ENCODE data around the gene BTBD7. TPM values are rescaled to one million over a fixed set of nuclear protein-coding genes. Genes with fewer than 3 reads are reported as not detected.

The BTBD7 gene
- 10 to 100 TPM; 42.8 to 48.6 TPM for total RNA-seq
- 18.2 TPM for polyA plus RNA-seq (2013, experiment 1 of 2)
- 19.4 TPM for polyA plus RNA-seq (2013, experiment 2 of 2)
- long read RNA-seq, experiment 1, full-length matches to known transcripts = 3 of 17 reads
- long read RNA-seq, experiment 1, partial matches to known transcripts = 2 of 17 reads
- long read RNA-seq, experiment 1, other reads (novel, unspliced or antisense) = 12 of 17 reads
- long read RNA-seq, experiment 2, full-length matches to known transcripts = 10 of 30 reads
- long read RNA-seq, experiment 2, partial matches to known transcripts = 2 of 30 reads
- long read RNA-seq, experiment 2, other reads (novel, unspliced or antisense) = 18 of 30 reads
- long read RNA-seq, experiment 3, partial matches to known transcripts = 5 of 8 reads
- long read RNA-seq, experiment 3, other reads (novel, unspliced or antisense) = 3 of 8 reads
- long read RNA-seq, experiment 4, partial matches to known transcripts = 2 of 3 reads
- long read RNA-seq, experiment 4, other reads (novel, unspliced or antisense) = 1 of 3 reads

DNA sequence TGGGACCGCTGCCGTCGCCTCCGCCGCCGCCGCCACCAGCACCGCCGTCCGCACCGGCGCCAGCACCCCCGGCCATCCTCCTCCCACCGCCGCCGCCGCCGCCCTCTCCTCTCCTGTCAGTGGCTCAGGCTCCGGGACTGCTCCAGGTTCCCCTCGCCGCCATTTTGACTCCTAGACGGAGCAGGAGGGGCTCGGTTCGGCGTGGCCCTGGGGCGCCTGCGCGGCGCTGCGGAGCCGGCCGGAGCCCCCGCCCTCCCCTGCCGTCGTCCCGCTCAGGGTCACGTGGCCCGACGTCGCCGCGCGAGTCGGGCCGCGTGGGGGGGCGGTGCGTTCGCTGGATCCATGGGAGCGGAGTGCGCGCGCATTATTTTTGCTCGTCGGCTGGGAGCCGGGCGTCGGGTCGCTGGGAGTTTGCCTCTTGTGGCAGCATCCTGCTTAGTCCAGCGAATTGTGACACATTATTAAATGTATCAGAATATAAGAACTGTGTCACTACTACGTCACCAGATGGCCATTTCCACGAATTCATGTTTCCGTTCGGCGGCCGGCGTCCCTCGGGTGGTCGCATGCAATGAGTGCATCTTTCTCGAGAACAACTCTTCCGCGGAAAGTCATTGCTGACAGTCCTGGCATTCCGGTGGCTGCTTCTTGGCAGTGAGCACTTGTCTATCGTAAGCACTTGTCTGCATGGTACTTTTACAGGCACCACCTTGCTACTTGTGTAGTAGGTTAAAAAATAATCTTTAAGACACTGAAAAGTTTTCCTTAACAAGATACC, at the start of gene BTBD7:
Gene BTBD7 (minus strand): TSS at position 184 of the 778 bp plus-strand sequence. CDS start 36,985 bp downstream, outside the sequence.
- 0 to 4% methylated on average over 14 to 74 of the region's 74 CpGs for WGBS, 2 experiments (ENCODE audit: insufficient coverage in 1 of 2, insufficient read length in 1 of 2)
- no peaks in the 10 kb centered on the region for H3K36me3 ChIP-seq (ENCODE audit: control insufficient read depth, insufficient read depth, low read length)
- H3K9ac ChIP-seq (ENCODE audit: extremely low read depth, low read length, poor library complexity, severe bottlenecking) = peak within 1 kb of the TSS; percentile 59
- Mint-ChIP-seq H3K4me1 (peaks cover 39% of the 10 kb centered on the region), H3K9me3 (peaks cover 10% of the 10 kb centered on the region), H3K27me3 (ENCODE audit: insufficient read depth) (no peaks in the 10 kb centered on the region), H3K36me3 (ENCODE audit: low read depth) (peaks cover 9% of the 10 kb centered on the region), H3K4me3 (peak within 1 kb of the TSS; percentile 86), H3K27ac (peak within 1 kb of the TSS; percentile 93)
- H3K27me3 ChIP-seq (ENCODE audit: control insufficient read depth, insufficient read depth, low read length, poor library complexity, severe bottlenecking) = no peaks in the 10 kb centered on the region
- TF ChIP-seq, protein P1, sequence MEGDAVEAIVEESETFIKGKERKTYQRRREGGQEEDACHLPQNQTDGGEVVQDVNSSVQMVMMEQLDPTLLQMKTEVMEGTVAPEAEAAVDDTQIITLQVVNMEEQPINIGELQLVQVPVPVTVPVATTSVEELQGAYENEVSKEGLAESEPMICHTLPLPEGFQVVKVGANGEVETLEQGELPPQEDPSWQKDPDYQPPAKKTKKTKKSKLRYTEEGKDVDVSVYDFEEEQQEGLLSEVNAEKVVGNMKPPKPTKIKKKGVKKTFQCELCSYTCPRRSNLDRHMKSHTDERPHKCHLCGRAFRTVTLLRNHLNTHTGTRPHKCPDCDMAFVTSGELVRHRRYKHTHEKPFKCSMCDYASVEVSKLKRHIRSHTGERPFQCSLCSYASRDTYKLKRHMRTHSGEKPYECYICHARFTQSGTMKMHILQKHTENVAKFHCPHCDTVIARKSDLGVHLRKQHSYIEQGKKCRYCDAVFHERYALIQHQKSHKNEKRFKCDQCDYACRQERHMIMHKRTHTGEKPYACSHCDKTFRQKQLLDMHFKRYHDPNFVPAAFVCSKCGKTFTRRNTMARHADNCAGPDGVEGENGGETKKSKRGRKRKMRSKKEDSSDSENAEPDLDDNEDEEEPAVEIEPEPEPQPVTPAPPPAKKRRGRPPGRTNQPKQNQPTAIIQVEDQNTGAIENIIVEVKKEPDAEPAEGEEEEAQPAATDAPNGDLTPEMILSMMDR (conservative IDR thresholded peaks at IDR 0.05) = peak; percentile 63
- DNase-seq = peak; percentile 97
- peaks cover 7% of the 10 kb centered on the region for H3K4me1 ChIP-seq (ENCODE audit: control insufficient read depth, insufficient read depth, low read length)
- peaks cover 18% of the 10 kb centered on the region for H3K9me3 ChIP-seq (ENCODE audit: control insufficient read depth, low read length)
- peak within 1 kb of the TSS; percentile 85 for H3K27ac ChIP-seq (ENCODE audit: low read depth, low read length)
- H3K4me3 ChIP-seq (ENCODE audit: low read length) = peak within 1 kb of the TSS; percentile 88

- no peaks in the 10 kb centered on the region for H3K9me3 ChIP-seq (ENCODE audit: control insufficient read depth, low read length)
- H3K36me3 Mint-ChIP-seq (ENCODE audit: low read depth) = no peaks in the 10 kb centered on the region
- H3K4me1 ChIP-seq (ENCODE audit: control insufficient read depth, insufficient read depth, low read length) = peaks cover 7% of the 10 kb centered on the region
- H3K9me3 Mint-ChIP-seq = peaks cover 6% of the 10 kb centered on the region
- peaks cover 4% of the 10 kb centered on the region for H3K27me3 Mint-ChIP-seq (ENCODE audit: insufficient read depth)
- no peak overlapping the region for H3K27ac Mint-ChIP-seq
- H3K36me3 ChIP-seq (ENCODE audit: control insufficient read depth, insufficient read depth, low read length) = no peaks in the 10 kb centered on the region
- no peak overlapping the region for H3K4me3 ChIP-seq (ENCODE audit: low read length)
- H3K27ac ChIP-seq (ENCODE audit: low read depth, low read length) = no peak overlapping the region
- H3K9ac ChIP-seq (ENCODE audit: extremely low read depth, low read length, poor library complexity, severe bottlenecking) = no peak overlapping the region
- H3K27me3 ChIP-seq (ENCODE audit: control insufficient read depth, insufficient read depth, low read length, poor library complexity, severe bottlenecking) = no peaks in the 10 kb centered on the region
- 86 to 100% methylated on average over 1 of the region's 1 CpG for WGBS, 2 experiments (ENCODE audit: insufficient coverage in 1 of 2, insufficient read length in 1 of 2)
- H3K4me1 Mint-ChIP-seq = peaks cover 20% of the 10 kb centered on the region
- H3K4me3 Mint-ChIP-seq = no peak overlapping the region
- TF ChIP-seq, protein P1 (conservative IDR thresholded peaks at IDR 0.05) = no peak
- no peak for DNase-seq
These were observed 48.8 kb upstream of the BTBD7 start for GRCh38 chr14:93381644-93382043.

DNA sequence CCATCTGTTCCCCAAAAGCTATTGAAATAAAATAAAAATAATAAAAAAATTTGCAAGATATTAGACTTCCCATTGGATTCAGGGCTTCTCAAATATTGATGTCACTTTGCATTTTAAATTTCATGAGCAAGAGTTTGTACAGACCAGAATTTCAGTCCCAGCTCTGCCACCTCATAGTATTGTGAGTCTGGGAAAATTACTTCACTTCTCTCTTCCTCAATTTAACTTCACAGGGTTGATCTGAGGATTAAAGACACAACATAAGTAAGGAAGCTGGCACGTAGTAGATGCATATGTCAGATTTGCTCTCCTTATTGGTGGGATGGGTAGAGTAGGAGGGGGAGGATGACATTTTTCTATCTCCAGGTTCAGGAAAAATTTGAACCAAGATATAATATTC, 47.0 kb upstream of the BTBD7 start:
- no peaks in the 10 kb centered on the region for H3K36me3 Mint-ChIP-seq (ENCODE audit: low read depth)
- no peak overlapping the region for H3K9ac ChIP-seq (ENCODE audit: extremely low read depth, low read length, poor library complexity, severe bottlenecking)
- peaks cover 20% of the 10 kb centered on the region for H3K4me1 Mint-ChIP-seq
- peaks cover 6% of the 10 kb centered on the region for H3K9me3 Mint-ChIP-seq
- no peaks in the 10 kb centered on the region for H3K27me3 ChIP-seq (ENCODE audit: control insufficient read depth, insufficient read depth, low read length, poor library complexity, severe bottlenecking)
- no peak for DNase-seq
- H3K4me3 Mint-ChIP-seq = no peak overlapping the region
- TF ChIP-seq, protein P1 (conservative IDR thresholded peaks at IDR 0.05) = no peak
- 100% methylated on average over 1 of the region's 1 CpG; no CpG with 5 or more reads in 1 of the 2 experiments for WGBS, 2 experiments (ENCODE audit: insufficient coverage in 1 of 2, insufficient read length in 1 of 2)
- H3K4me1 ChIP-seq (ENCODE audit: control insufficient read depth, insufficient read depth, low read length) = peaks cover 7% of the 10 kb centered on the region
- H3K36me3 ChIP-seq (ENCODE audit: control insufficient read depth, insufficient read depth, low read length) = no peaks in the 10 kb centered on the region
- H3K27me3 Mint-ChIP-seq (ENCODE audit: insufficient read depth) = peaks cover 4% of the 10 kb centered on the region
- H3K27ac Mint-ChIP-seq = no peak overlapping the region
- H3K4me3 ChIP-seq (ENCODE audit: low read length) = no peak overlapping the region
- H3K9me3 ChIP-seq (ENCODE audit: control insufficient read depth, low read length) = no peaks in the 10 kb centered on the region
- no peak overlapping the region for H3K27ac ChIP-seq (ENCODE audit: low read depth, low read length)
